GM12874 (cell line): ENCODE measurements around the gene NTN5.

Experiments
- TF ChIP-seq, protein P1 (sequence below): IDR thresholded peaks from 2 replicates; pipeline ENCODE4 v1.5.1; 2011; ENCODE audit warnings: low read depth, mild to moderate bottlenecking, control low read depth, low read length, moderate library complexity; ENCODE audit not compliant: insufficient read depth

NTN5 gene

GRCh38 chr19:48672994-48673393, at the start of gene NTN5:
Gene NTN5, minus strand, starts transcription at chr19:48673017. Its CDS starts 2,031 bp downstream, at chr19:48670986.
- TF ChIP-seq, protein P1, sequence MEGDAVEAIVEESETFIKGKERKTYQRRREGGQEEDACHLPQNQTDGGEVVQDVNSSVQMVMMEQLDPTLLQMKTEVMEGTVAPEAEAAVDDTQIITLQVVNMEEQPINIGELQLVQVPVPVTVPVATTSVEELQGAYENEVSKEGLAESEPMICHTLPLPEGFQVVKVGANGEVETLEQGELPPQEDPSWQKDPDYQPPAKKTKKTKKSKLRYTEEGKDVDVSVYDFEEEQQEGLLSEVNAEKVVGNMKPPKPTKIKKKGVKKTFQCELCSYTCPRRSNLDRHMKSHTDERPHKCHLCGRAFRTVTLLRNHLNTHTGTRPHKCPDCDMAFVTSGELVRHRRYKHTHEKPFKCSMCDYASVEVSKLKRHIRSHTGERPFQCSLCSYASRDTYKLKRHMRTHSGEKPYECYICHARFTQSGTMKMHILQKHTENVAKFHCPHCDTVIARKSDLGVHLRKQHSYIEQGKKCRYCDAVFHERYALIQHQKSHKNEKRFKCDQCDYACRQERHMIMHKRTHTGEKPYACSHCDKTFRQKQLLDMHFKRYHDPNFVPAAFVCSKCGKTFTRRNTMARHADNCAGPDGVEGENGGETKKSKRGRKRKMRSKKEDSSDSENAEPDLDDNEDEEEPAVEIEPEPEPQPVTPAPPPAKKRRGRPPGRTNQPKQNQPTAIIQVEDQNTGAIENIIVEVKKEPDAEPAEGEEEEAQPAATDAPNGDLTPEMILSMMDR, result no peak

DNA sequence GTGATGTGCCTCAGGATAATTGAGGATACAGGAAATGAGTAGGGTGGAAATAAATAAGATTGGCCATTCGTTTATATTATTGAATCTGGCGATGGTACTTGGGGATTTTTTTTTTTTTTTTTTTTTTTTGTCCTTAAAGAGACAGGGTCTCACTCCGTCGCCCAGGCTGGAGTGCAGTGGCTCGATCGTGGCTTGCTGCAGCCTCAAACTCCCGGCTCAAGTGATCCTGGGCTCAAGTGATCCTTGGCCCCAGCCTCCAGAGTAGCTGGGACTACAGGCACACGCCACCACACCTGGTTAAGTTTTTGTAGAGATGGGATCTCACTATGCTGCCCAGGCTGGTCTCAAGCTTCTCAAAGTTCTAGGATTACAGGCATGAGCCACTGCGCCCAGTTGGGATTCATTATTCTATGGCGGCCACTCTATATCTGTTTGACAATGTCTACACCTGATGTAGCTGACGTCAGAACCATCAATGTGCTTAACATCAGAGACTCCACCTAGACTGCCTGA, 49.4 kb upstream of the NTN5 start:
- TF ChIP-seq, protein P1, result no peak

DNA sequence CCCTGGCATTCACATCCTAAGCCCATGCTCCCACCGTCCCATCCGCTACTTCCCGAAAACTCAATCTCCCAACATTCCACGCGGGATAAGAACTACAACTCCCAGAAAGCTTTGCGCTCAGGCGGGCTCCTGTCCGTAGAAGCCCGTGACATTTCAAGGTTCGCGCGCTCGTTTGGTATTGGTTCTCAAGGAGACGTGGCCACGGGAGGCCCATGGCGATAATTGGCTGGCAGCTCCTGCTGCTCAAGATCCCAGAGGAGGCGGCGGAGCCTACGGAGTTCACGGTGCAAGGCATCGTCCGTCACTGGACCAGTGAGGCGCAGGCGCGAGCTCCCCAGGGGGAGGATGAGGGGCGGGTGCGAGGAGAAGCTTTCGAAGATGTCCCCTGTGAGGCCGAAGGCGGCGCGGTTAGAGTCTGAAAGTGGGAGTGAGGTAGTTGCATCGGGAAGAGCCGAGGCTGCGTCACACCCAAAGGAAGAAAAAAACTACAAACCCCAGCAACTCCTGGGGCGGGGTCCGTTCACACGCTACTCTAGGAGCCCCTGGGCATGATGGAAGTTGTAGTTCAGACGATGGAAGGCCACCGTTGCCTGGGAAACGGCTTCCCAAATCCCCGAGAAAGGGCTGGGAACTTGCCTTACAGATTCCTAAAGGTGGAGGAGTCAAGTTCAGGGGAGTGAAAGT, 47.9 kb upstream of the NTN5 start:
- TF ChIP-seq, protein P1, result no peak

- TF ChIP-seq, protein P1, result no peak
These were observed 47.4 kb upstream of the NTN5 start for GRCh38 chr19:48720251-48720612.

GRCh38 chr19:48719263-48720171, 46.7 kb upstream of the NTN5 start, which contains the start of gene MAMSTR:
Gene MAMSTR, minus strand, starts transcription at chr19:48719725. Its CDS starts 694 bp downstream, at chr19:48719031.
- TF ChIP-seq, protein P1, result no peak

DNA sequence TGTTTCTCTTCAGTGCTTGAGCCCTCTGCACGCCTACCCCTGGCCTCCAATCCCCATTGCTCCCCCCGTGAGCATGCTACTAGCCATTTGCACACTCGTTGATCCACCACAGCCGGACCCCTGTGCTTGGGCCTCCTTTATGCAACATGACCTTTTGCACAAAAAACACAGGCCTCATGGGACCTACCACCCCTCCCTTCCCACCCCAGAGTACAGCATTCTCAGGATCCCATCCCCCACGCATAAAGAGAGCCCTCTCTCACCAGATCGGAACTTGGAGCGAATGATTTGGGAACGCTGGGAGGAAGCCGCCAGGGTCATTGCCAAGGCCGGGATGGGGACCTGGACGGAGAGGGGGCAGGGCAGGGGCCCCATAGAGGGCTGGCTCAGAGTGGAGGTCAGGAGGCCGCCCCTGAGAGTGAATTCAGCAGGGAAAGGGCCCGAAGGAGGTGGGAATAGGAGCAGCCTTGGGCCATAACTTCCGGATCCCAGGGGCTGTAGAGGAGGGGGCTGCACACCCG, 46.0 kb upstream of the NTN5 start:
- TF ChIP-seq, protein P1, result no peak

DNA sequence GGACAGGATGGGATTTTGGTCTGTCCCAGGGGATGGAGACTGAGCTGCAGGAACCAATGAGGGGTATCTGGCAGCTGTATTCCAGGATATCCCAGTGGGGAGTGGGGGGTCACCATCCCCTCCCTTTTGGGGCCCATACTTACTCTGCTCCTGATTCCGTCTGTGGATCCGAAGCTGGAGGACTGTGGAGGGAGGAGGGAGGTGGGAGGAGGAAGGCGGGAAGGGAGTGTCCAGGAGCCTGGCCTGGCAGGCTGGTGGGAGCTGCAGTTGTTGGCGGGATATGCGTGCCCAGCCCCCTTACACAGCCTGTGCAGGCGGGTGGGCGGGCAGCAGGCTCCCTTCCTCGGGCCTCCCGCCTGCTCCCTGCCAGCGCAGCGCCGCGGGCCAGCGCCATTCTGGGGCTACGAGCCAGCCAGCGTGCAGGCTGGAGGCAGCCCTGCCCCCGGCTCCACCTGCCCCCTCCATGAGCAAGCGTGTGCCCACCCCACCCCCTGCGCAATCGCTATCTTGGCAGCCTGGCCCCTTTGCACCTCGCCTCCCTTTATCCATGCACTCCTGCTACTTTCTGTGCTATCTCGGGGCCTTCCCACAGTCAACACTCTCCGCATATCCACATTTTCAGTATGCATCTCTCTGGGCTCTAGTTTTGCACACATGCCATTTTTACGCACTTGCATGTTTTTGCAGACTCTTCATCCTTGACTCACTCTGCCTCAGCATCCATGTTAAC, 43.9 kb upstream of the NTN5 start:
- TF ChIP-seq, protein P1, result no peak
